Measurements from ENCODE around the gene DCDC2B. TPM values are rescaled to one million over a fixed set of nuclear protein-coding genes. Genes with fewer than 3 reads are reported as not detected.
A peak's percentile ranks its signal among the peaks of the same experiment; 100 is the strongest.

Gene DCDC2B
- total and polyA plus RNA-seq, 2 of the 13 experiments (the other 11 are each of a cell fraction or from before 2014, with no cell fraction given), result not detected

DNA sequence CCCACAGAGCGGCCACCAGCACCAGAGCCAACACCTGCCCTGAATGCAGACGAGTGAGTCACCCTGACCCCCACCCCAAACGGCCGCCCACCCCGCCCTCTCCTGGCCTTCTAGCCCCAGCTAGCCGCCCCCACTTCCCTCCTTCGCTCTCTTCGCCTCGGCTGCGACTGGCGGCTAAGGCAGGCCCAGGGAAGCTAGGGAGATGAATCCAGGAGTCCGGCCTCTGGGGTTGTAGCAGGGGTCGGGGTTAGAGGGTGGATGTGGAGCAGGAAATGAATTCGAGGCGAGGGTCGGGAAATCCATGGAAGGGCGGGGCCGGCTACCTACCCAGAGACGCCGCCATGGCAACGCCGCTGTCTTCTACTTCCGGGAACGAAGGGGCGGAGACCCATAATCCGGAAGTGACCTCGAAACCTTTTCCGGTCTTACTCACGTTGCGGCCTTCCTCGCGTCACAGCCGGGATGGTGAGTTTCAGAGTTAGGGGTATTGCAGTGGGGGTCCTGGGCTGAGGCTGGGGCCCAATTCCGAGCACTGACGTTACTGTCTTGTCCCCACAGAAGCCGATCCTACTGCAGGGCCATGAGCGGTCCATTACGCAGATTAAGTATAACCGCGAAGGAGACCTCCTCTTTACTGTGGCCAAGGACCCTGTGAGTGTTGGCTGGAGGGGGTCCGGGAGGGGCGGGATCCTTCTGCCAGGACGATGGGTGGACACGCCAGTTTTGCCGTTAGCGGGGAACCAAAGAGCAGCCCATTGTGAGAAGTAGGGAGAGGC is 13.3 kb downstream of the DCDC2B start, which contains the start of the genes EIF3I and TMEM234 (continued):
- TF ChIP-seq, protein P1, sequence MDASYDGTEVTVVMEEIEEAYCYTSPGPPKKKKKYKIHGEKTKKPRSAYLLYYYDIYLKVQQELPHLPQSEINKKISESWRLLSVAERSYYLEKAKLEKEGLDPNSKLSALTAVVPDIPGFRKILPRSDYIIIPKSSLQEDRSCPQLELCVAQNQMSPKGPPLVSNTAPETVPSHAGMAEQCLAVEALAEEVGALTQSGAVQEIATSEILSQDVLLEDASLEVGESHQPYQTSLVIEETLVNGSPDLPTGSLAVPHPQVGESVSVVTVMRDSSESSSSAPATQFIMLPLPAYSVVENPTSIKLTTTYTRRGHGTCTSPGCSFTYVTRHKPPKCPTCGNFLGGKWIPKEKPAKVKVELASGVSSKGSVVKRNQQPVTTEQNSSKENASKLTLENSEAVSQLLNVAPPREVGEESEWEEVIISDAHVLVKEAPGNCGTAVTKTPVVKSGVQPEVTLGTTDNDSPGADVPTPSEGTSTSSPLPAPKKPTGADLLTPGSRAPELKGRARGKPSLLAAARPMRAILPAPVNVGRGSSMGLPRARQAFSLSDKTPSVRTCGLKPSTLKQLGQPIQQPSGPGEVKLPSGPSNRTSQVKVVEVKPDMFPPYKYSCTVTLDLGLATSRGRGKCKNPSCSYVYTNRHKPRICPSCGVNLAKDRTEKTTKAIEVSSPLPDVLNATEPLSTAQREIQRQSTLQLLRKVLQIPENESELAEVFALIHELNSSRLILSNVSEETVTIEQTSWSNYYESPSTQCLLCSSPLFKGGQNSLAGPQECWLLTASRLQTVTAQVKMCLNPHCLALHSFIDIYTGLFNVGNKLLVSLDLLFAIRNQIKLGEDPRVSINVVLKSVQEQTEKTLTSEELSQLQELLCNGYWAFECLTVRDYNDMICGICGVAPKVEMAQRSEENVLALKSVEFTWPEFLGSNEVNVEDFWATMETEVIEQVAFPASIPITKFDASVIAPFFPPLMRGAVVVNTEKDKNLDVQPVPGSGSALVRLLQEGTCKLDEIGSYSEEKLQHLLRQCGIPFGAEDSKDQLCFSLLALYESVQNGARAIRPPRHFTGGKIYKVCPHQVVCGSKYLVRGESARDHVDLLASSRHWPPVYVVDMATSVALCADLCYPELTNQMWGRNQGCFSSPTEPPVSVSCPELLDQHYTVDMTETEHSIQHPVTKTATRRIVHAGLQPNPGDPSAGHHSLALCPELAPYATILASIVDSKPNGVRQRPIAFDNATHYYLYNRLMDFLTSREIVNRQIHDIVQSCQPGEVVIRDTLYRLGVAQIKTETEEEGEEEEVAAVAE (CRISPR knock-in tag; IDR thresholded peaks at IDR 0.05; ENCODE audit: borderline replicate concordance), result 0 out of 2 replicates have a peak, but pooled peaks have one; percentile 45
- TF ChIP-seq MEF2D (CRISPR knock-in tag; IDR thresholded peaks at IDR 0.05) (no peak), ZNF563 (CRISPR knock-in tag; IDR thresholded peaks at IDR 0.05) (no peak; the same call in 1 of the 2 replicates), KMT2B (CRISPR knock-in tag; IDR thresholded peaks at IDR 0.05) (peak; percentile 73; the same call in 1 of the 2 replicates), KDM5B (CRISPR knock-in tag; IDR thresholded peaks at IDR 0.05; ENCODE audit: borderline replicate concordance) (peak; percentile 75; the same call in 1 of the 2 replicates), HCFC1 (IDR thresholded peaks at IDR 0.05; ENCODE audit: low read depth, low read length) (0 out of 2 replicates have a peak, but pooled peaks have one; percentile 18), SMAD1 (CRISPR knock-in tag; IDR thresholded peaks at IDR 0.05; ENCODE audit: borderline replicate concordance, low read depth) (peak; percentile 59; the same call in 1 of the 2 replicates), ZBTB21 (CRISPR knock-in tag; IDR thresholded peaks at IDR 0.05) (peak; percentile 89), TP53 (CRISPR knock-in tag; conservative IDR thresholded peaks at IDR 0.05) (no peak), GZF1 (CRISPR knock-in tag; IDR thresholded peaks at IDR 0.05) (no peak), TARDBP (CRISPR knock-in tag; IDR thresholded peaks at IDR 0.05) (0 out of 2 replicates have a peak, but pooled peaks have one; percentile 40), GFI1 (CRISPR knock-in tag; IDR thresholded peaks at IDR 0.05; ENCODE audit: borderline replicate concordance) (no peak), KLF12 (CRISPR knock-in tag; IDR thresholded peaks at IDR 0.05; ENCODE audit: borderline replicate concordance) (peak; percentile 95), ZNF350 (CRISPR knock-in tag; IDR thresholded peaks at IDR 0.05; ENCODE audit: borderline replicate concordance, low read depth) (peak; percentile 38; the same call in 1 of the 2 replicates), RXRB (CRISPR knock-in tag; IDR thresholded peaks at IDR 0.05; ENCODE audit: borderline replicate concordance) (peak; percentile 41; the same call in 1 of the 2 replicates), TCF12 (IDR thresholded peaks at IDR 0.05) (no peak), TCF12 (CRISPR knock-in tag; IDR thresholded peaks at IDR 0.05) (peak; percentile 47; the same call in 1 of the 2 replicates), ZNF510 (CRISPR knock-in tag; IDR thresholded peaks at IDR 0.05; ENCODE audit: low read depth) (no peak), ZNF839 (CRISPR knock-in tag; IDR thresholded peaks at IDR 0.05; ENCODE audit: borderline replicate concordance) (peak; percentile 72; the same call in 1 of the 2 replicates), DMAP1 (CRISPR knock-in tag; IDR thresholded peaks at IDR 0.05) (peak; percentile 66; the same call in 1 of the 2 replicates)
- TF ChIP-seq, protein P2, sequence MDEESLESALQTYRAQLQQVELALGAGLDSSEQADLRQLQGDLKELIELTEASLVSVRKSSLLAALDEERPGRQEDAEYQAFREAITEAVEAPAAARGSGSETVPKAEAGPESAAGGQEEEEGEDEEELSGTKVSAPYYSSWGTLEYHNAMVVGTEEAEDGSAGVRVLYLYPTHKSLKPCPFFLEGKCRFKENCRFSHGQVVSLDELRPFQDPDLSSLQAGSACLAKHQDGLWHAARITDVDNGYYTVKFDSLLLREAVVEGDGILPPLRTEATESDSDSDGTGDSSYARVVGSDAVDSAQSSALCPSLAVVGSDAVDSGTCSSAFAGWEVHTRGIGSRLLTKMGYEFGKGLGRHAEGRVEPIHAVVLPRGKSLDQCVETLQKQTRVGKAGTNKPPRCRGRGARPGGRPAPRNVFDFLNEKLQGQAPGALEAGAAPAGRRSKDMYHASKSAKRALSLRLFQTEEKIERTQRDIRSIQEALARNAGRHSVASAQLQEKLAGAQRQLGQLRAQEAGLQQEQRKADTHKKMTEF (CRISPR knock-in tag; IDR thresholded peaks at IDR 0.05), result no peak
